Occipital lobe (tissue), 2 donors: ENCODE measurements around the gene TINAG. TPM values are rescaled to one million over a fixed set of nuclear protein-coding genes. Genes with fewer than 3 reads are reported as not detected.

Source experiments
- DNase-seq: peaks from one replicate; lab custom pipeline; 2025; lab: John Stamatoyannopoulos, UW
- total RNA-seq: library from RNA; depleted of rRNA; stranded (reverse); fragments of >200 nt; gene quantifications from one replicate; pipeline ENCODE4 v1.2.3, GENCODE V29; 2014

Gene TINAG
- total RNA-seq, 1 donor from 2014 or later, result 0.16 TPM

GRCh38 chr6:54427396-54427937 lies 119.2 kb downstream of the TINAG start:
- DNase-seq, result no peak

DNA sequence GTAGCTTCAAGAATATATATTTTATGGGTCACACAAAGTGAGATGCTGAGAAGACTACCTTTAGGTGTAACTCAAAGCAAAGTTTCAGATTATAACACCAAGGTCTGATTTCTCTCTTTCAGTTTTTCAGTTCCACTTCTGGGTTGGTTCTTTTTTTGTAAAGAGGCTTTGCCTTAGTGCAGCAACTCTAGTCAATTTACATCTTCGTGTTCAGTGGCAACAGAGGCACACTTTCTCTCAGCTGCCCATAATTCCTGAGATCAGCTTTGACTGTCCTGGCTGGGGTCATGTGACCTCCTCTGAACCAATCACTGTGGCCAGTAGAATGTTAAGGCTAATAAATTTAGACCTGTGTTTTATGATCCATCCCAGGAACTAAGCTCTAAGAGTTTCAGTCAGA lies 120.2 kb downstream of the TINAG start:
- no peak for DNase-seq

DNA sequence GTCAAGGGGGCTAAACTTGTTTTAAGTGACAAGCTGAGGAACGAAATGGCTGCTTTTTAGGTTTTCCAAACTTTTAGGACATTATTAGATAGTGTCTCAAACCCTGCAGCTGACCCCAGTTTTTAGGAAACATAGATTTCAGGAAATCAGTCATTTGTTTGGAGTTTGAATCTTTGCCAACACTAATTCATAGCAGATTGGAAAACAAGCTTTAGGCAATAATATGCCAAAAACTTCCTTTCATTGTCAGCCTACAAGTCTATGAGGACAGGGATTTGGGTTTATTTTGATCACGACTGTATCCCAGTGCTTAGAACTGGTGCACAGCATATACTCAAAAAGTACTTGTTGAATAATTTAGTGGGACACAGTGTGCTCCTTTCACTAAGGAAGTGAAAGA lies 123.2 kb downstream of the TINAG start:
- DNase-seq, result no peak

Other genes with a start within 250 kb of the TINAG start
- gene MLIP, start 197.0 kb upstream of the TINAG start, total RNA-seq, result 8.6 TPM